ENCODE measurements around the gene TPCN1.

DNA sequence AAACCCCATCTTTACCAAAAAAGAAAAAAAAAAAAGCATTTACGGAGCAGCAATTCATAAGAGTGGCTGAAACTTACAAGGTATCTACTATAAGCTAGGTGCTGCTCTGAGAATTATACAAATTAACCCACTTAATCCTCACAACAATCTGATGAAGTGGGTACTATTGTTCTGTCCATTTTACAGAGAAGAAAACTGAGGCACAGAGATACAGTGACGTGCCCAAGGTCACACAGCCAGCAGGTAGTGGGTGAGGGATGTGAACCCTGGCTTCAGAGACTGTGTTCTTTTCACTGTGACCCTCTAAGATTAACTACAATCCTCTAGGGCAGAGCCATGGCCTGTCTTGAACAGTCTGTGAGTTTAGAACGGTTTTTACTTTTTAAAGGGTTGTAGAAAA, 39.3 kb upstream of the TPCN1 start:
- no peak for TF ChIP-seq CTCF (conservative IDR thresholded peaks at IDR 0.05)
- TF ChIP-seq EZH2 (IDR thresholded peaks at IDR 0.05; ENCODE audit: low read depth), result no peak

All from PC-9 (cell line).